ENCODE data around the gene SMAD3. TPM values are rescaled to one million over a fixed set of nuclear protein-coding genes. Genes with fewer than 3 reads are reported as not detected.

Gene SMAD3
- total RNA-seq, result 36.5 TPM in 2 replicates

DNA sequence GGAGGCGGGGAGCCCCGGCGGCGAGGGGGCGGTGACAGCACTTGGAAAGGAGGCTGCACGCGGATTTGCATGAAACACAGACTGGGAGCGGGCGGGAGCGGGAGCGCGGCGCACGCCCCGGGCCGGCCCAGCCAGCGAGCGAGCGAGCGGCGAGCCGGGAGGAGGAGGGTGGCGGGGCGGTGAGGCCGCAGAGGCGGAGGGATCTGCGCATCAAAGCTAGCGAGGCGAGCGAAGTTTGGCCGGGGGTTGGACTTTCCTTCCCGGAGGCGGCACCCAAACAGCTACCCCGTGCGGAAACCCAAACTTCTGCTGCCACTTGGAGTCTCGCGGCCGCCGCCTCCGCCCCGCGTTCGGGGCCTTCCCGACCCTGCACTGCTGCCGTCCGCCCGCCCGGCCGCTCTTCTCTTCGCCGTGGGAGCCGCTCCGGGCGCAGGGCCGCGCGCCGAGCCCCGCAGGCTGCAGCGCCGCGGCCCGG lies at the start of gene SMAD3:
Gene SMAD3 (plus strand): TSS at position 72 of the 475 bp plus-strand sequence. CDS start 553 bp downstream, outside the sequence.

Other genes starting within 250 kb of the SMAD3 start
- 28.0 and 30.5 TPM in 2 replicates for gene AAGAB, start 189.1 kb downstream of the SMAD3 start, total RNA-seq
- 1.1 and 2.0 TPM in 2 replicates for gene IQCH, start 189.2 kb downstream of the SMAD3 start, total RNA-seq

Measured in mesangial cell (primary cell).